Heart left ventricle (tissue), 13 donors: Measurements from ENCODE around the gene EIF4A3.

Experiments used
- POLR2A ChIP-seq, 2 donors: fragments of 450-650 bp; IDR thresholded peaks; one replicate each; pipeline ENCODE4 v1.6.1; 2017; ENCODE audit warnings: antibody characterized with exemption in 2 of 2, mild to moderate bottlenecking in 2 of 2, moderate library complexity in 2 of 2
- TF ChIP-seq, protein P1 (sequence below), 12 donors: fragments of 200-600 bp; sonication (generic) in 4 of 12; IDR thresholded peaks; one replicate each; pipeline versions ENCODE4 v1.5.0 to v1.8.0; 2018 to 2022; ENCODE audit warnings: antibody characterized with exemption in 12 of 12, mild to moderate bottlenecking in 5 of 12
- donor health status: ischemic (EF 13 %, LVEDD 7.1; RV severe dilation, severe dysfunction).
- donor health status: DM: no; HTN: yes; CAD: no.
- donor health status: DM: no; HTN: no; CAD: no.
- donor health status: ischemic (EF 25% LVEDD 6.9; RV normal size, moderate dysfunction).
- donor health status: ischemic (EF 25% LVEDD 5.7; RV mildly dilated, moderate dysfunction).
- donor health status: ischemic (EF 35%, LVEDD 5.7; RV mildly dilated, moderate dysfunction).
- donor health status: nonischemic (EF 11% LVEDD 7.7; RV severe dilation, severe dysfunction).
- donor health status: DM: yes; HTN: yes; CAD: no.
- donor health status: PGD.
- donor health status: ischemic (EF 29% LVEDD 5.4; RV normal size, mild dysfunction).
- donor health status: nonischemic (EF 23%, LVEDD 6.1; RV moderate dilation, normal function).

- TF ChIP-seq, protein P1, sequence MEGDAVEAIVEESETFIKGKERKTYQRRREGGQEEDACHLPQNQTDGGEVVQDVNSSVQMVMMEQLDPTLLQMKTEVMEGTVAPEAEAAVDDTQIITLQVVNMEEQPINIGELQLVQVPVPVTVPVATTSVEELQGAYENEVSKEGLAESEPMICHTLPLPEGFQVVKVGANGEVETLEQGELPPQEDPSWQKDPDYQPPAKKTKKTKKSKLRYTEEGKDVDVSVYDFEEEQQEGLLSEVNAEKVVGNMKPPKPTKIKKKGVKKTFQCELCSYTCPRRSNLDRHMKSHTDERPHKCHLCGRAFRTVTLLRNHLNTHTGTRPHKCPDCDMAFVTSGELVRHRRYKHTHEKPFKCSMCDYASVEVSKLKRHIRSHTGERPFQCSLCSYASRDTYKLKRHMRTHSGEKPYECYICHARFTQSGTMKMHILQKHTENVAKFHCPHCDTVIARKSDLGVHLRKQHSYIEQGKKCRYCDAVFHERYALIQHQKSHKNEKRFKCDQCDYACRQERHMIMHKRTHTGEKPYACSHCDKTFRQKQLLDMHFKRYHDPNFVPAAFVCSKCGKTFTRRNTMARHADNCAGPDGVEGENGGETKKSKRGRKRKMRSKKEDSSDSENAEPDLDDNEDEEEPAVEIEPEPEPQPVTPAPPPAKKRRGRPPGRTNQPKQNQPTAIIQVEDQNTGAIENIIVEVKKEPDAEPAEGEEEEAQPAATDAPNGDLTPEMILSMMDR (IDR thresholded peaks at IDR 0.05): no peak
- TF ChIP-seq POLR2A (IDR thresholded peaks at IDR 0.05): no peak
Measured at GRCh38 chr17:80196652-80197051, 49.7 kb upstream of the EIF4A3 start.
